Neural progenitor cell (in vitro differentiated cells): ENCODE results near the gene MSTN.

ENCODE experiments used
- CTCF ChIP-seq: fragments of 200-600 bp; sonication (generic); IDR thresholded peaks from 2 replicates; pipeline ENCODE4 v1.5.1; 2017; ENCODE audit warnings: antibody characterized with exemption, mild to moderate bottlenecking
- EZH2 ChIP-seq: fragments of 200-600 bp; sonication (generic); IDR thresholded peaks from 2 replicates; pipeline ENCODE4 v1.6.1; 2017; ENCODE audit warnings: antibody characterized with exemption, mild to moderate bottlenecking, moderate library complexity

DNA sequence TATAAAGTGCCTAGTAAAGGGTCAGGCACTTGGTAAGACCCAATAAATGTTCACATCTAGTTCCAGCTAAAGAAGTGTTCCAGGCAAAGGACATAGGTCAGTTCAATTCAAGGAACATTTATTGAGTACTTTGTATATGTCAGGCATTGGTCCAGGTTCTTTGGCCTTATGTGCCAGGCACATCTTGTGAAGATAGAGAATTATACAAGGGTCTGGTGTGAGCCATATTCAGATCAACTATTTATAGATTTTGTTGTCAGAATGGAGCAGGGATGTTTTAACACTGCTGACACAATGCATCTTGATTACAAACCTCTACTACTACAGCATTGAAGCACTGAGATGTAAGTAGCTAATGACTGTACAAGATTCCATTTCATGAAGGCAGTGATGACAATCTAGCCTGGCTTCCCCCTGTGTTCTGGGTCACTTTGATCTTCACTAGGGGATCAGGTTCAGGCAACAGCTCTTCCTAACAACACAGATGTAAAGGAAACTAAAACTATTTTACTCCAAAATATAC lies 18.1 kb upstream of the MSTN start:
- TF ChIP-seq EZH2 (no peak), CTCF (no peak)
